K562 (cell line): Measurements from ENCODE around the gene ZNF544. TPM values are rescaled to one million over a fixed set of nuclear protein-coding genes. Genes with fewer than 3 reads are reported as not detected.

Experiments
- ATF2 ChIP-seq: sonication (generic); formaldehyde crosslinking; IDR thresholded peaks from 2 replicates; pipeline ENCODE4 v1.8.1; 2022; ENCODE audit warnings: missing genetic modification reagents
- GABPB1 ChIP-seq: sonication (generic); formaldehyde crosslinking; IDR thresholded peaks from 2 replicates; pipeline ENCODE4 v1.8.0; 2022; ENCODE audit warnings: mild to moderate bottlenecking, missing genetic modification reagents
- JUNB ChIP-seq: fragments of 450-650 bp; formaldehyde crosslinking; conservative IDR thresholded peaks from 2 replicates; pipeline ENCODE4 v1.4.0; 2020; ENCODE audit warnings: mild to moderate bottlenecking
- KAT7 ChIP-seq: sonication (generic); formaldehyde crosslinking; IDR thresholded peaks from 2 replicates; pipeline ENCODE4 v1.8.0; 2022; ENCODE audit warnings: missing genetic modification reagents, mild to moderate bottlenecking, borderline replicate concordance
- KLF16 ChIP-seq: IDR thresholded peaks from 2 replicates; pipeline ENCODE4 v1.6.1; 2016; ENCODE audit warnings: antibody characterized with exemption
- MEIS2 ChIP-seq: fragments of 450-650 bp; IDR thresholded peaks from 2 replicates; pipeline ENCODE4 v1.6.1; 2014; ENCODE audit warnings: mild to moderate bottlenecking; ENCODE audit not compliant: partially characterized antibody
- PHF8 ChIP-seq: fragments of 200-600 bp; sonication (generic); IDR thresholded peaks from 2 replicates; pipeline ENCODE4 v1.6.1; 2012; ENCODE audit warnings: mixed run types, mild to moderate bottlenecking, inconsistent platforms, low read length, moderate library complexity, borderline replicate concordance
- PML ChIP-seq: IDR thresholded peaks from 2 replicates; pipeline ENCODE4 v1.6.1; 2012; ENCODE audit warnings: low read length, inconsistent platforms
- RBBP5 ChIP-seq: fragments of 200-600 bp; sonication (generic); IDR thresholded peaks from 2 replicates; pipeline ENCODE4 v1.6.1; 2012; ENCODE audit warnings: borderline replicate concordance, mild to moderate bottlenecking, low read length, control low read depth, inconsistent platforms; ENCODE audit not compliant: insufficient read depth, poor library complexity, severe bottlenecking
- SMAD3 ChIP-seq: fragments of 450-650 bp; formaldehyde crosslinking; conservative IDR thresholded peaks from 2 replicates; pipeline ENCODE4 v1.4.0; 2020; ENCODE audit warnings: mild to moderate bottlenecking
- TBP ChIP-seq: optimal IDR thresholded peaks from 2 replicates; pipeline ENCODE3; 2011; ENCODE audit warnings: low read depth, low read length, improper control_type of control experiment
- ZBTB7A ChIP-seq: IDR thresholded peaks from 2 replicates; pipeline ENCODE4 v1.6.1; 2011; ENCODE audit warnings: low read depth, mild to moderate bottlenecking, low read length, moderate library complexity, borderline replicate concordance; ENCODE audit not compliant: control insufficient read depth
- ZNF12 ChIP-seq: sonication (generic); formaldehyde crosslinking; IDR thresholded peaks from 2 replicates; pipeline ENCODE4 v1.4.0; 2020; ENCODE audit warnings: mild to moderate bottlenecking, missing genetic modification reagents
- ZNF133 ChIP-seq: fragments of 250-450 bp; sonication (Bioruptor Pico); IDR thresholded peaks from 2 replicates; pipeline ENCODE4 v1.4.0; 2020; ENCODE audit warnings: mild to moderate bottlenecking
- ZNF518B ChIP-seq: fragments of 250-450 bp; sonication (Bioruptor Pico); IDR thresholded peaks from 2 replicates; pipeline ENCODE4 v1.5.0; 2021; ENCODE audit warnings: mild to moderate bottlenecking, moderate library complexity
- polyA plus RNA-seq, 8 experiments: library from polyadenylated mRNA; depleted of rRNA in 4 of 8; stranded (reverse) in 5 of 8; unstranded in 3 of 8; fragments of >200 nt; fragmentation: Nextera tagmentation in 2 of 8; fragmentation: Illumina TruSeq in 1 of 8; extraction: Ambion mirVana in 2 of 8; extraction: Trizol in 1 of 8; gene quantifications; 2 replicates each; pipeline versions ENCODE4 v1.2.1 to v1.2.3, GENCODE V29; 2011 to 2014; ENCODE audit warnings: inconsistent platforms in 1 of 8, missing spikeins in 1 of 8
- total RNA-seq, 7 experiments: library from RNA; depleted of rRNA in 6 of 7; stranded (reverse); fragments of >200 nt in 6 of 7; fragmentation: Illumina TruSeq in 2 of 7; extraction: Trizol in 2 of 7; gene quantifications; 2 replicates each; pipeline versions ENCODE4 v1.2.1 to v1.2.3, GENCODE V29; 2011 to 2021; ENCODE audit warnings: low replicate concordance in 1 of 7
- TF ChIP-seq, protein P1 (sequence below): fragments of 250-450 bp; sonication (Bioruptor Pico); IDR thresholded peaks from 2 replicates; pipeline ENCODE4 v1.8.0; 2022; ENCODE audit warnings: inconsistent platforms, mild to moderate bottlenecking, moderate library complexity, borderline replicate concordance
- TF ChIP-seq, protein P2 (sequence below), 2 experiments: IDR thresholded peaks in 1 of 2; conservative IDR thresholded peaks in 1 of 2; 2 replicates each; pipeline ENCODE4 v1.6.1; 2016; ENCODE audit warnings: low read depth in 2 of 2, mild to moderate bottlenecking in 1 of 2, missing compliant biosample characterization in 1 of 2, missing genetic modification characterization in 1 of 2, moderate library complexity in 1 of 2

The ZNF544 gene
- total and polyA plus RNA-seq, 9 of the 15 experiments (the other 6 are each of a cell fraction or from before 2014, with no cell fraction given): 23.6 to 59.0 (median 41.4) TPM

DNA sequence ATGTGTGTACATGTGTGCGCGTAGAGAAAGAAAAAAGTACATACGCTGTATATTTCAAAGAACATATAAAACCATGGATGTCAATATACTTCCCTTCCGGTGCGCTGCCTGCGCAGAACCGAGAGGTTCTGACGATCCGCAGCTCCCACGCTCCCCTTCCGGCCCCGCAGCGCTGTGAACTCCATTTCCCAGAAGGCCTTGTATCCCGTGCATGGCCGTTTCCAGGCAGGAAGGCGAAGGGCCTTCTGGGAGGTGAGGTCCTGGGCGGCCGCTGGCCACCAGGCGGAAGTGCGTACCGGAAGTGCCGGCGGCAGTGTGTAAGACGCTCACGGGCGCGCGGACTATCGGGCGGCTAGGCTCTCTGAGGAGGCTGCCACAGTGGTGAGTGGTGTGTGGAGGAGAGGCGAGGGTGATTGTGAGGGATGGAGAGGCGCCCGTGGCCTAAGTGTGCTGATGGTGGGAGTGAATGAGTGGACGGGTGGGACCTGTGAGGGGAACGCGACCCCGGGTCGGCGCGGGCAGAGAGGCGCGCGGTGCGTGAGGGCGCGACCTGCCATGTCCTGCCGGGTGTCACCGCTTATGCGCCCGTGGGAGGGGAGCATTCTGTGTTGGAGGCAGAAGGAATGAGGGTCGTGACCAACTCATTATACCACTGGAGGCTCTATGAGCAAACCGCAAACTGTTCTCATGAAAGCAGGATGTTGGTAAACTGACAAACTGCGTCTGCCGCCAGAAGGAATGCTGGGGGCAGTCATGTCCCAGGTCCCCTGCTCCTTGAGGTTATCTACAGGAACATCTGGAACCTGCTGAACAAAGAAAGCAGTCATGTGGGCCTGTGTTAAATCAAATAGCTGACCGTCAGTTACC, 76.6 kb downstream of the ZNF544 start, which contains the start of gene ERVK3-1 (continued):
- no peak for TF ChIP-seq ZNF518B (CRISPR knock-in tag)
- peak; percentile 77 for TF ChIP-seq RBBP5
- TF ChIP-seq JUNB (CRISPR knock-in tag): no peak
- TF ChIP-seq PHF8: peak; percentile 97
- peak; percentile 93 for TF ChIP-seq TBP
- TF ChIP-seq MEIS2: peak; percentile 31
- TF ChIP-seq, protein P1, sequence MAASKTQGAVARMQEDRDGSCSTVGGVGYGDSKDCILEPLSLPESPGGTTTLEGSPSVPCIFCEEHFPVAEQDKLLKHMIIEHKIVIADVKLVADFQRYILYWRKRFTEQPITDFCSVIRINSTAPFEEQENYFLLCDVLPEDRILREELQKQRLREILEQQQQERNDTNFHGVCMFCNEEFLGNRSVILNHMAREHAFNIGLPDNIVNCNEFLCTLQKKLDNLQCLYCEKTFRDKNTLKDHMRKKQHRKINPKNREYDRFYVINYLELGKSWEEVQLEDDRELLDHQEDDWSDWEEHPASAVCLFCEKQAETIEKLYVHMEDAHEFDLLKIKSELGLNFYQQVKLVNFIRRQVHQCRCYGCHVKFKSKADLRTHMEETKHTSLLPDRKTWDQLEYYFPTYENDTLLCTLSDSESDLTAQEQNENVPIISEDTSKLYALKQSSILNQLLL: no peak
- TF ChIP-seq, protein P2, sequence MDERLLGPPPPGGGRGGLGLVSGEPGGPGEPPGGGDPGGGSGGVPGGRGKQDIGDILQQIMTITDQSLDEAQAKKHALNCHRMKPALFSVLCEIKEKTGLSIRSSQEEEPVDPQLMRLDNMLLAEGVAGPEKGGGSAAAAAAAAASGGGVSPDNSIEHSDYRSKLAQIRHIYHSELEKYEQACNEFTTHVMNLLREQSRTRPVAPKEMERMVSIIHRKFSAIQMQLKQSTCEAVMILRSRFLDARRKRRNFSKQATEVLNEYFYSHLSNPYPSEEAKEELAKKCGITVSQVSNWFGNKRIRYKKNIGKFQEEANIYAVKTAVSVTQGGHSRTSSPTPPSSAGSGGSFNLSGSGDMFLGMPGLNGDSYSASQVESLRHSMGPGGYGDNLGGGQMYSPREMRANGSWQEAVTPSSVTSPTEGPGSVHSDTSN (CRISPR knock-in tag; IDR thresholded peaks at IDR 0.05; ENCODE audit: low read depth): no peak
- TF ChIP-seq, protein P2 (tag; conservative IDR thresholded peaks at IDR 0.05; ENCODE audit: low read depth): no peak
- peak; percentile 60; the same call in 1 of the 2 replicates for TF ChIP-seq KLF16
- TF ChIP-seq KAT7 (CRISPR knock-in tag): peak; percentile 68; the same call in 1 of the 2 replicates
- no peak for TF ChIP-seq ZNF12 (CRISPR knock-in tag)
- peak; percentile 97 for TF ChIP-seq GABPB1 (CRISPR knock-in tag)
- no peak for TF ChIP-seq ZNF133 (CRISPR knock-in tag)
- TF ChIP-seq ZBTB7A: peak; percentile 68; the same call in 1 of the 2 replicates
- peak; percentile 73 for TF ChIP-seq PML
- no peak for TF ChIP-seq SMAD3 (CRISPR knock-in tag)
- TF ChIP-seq ATF2: no peak
